HepG2 (cell line): Measurements from ENCODE around the gene CSDE1. TPM values are rescaled to one million over a fixed set of nuclear protein-coding genes. Genes with fewer than 3 reads are reported as not detected.

Source experiments
- ATAC-seq: fragments of 200-7000 bp; cut with Tn5 transposase; 3 replicates; pipeline ENCODE4 v1.9.1; 2020; ENCODE audit warnings: mild to moderate bottlenecking, moderate library complexity
- BruUV-seq: library from RNA; stranded (reverse); fragments of 400-500 nt; replicated peaks from 2 replicates; lab custom pipeline; 2021; lab: Mats Ljungman, UMichigan
- CTCF ChIA-PET: fragments of 300-600 bp; formaldehyde crosslinking; extraction: SDS; loops from one replicate; lab custom pipeline; 2021; ENCODE audit warnings: low total read pairs, inconsistent platforms, low intra/inter-chr PET ratio; lab: Yijun Ruan, JAX
- POLR2A ChIA-PET: fragments of 350-600 bp; sonication (Branson Sonifier 250); formaldehyde crosslinking; loops from one replicate; lab custom pipeline; 2020; ENCODE audit warnings: antibody characterized with exemption, inconsistent platforms; lab: Yijun Ruan, JAX
- DNase-seq: peaks from one replicate; pipeline ENCODE4 v3.0.0-alpha.2; 2015; ENCODE audit warnings: low spot score
- FAIRE-seq: peaks from 3 replicates; lab custom pipeline; 2011; peaks lifted over from hg19 to GRCh38; lab: Jason Lieb, UNC
- H2AFZ ChIP-seq: one replicate; pipeline ENCODE4 v1.6.1; 2011; ENCODE audit warnings: low read length, inconsistent platforms
- H3K27ac ChIP-seq: fragments of 300-600 bp; 3 replicates; pipeline ENCODE4 v1.8.0; 2011; ENCODE audit warnings: mixed run types, mild to moderate bottlenecking, mixed read lengths, low read length, inconsistent platforms; ENCODE audit not compliant: insufficient read depth; ENCODE audit errors: extremely low read length
- H3K27me3 ChIP-seq, 2 experiments: fragments of 200-600 bp in 1 of 2; 2 replicates in 1 of 2; 3 replicates in 1 of 2; pipeline versions ENCODE4 v1.6.0 to v1.8.0; 2011; ENCODE audit warnings: low read length in 2 of 2, mild to moderate bottlenecking in 2 of 2, moderate library complexity in 2 of 2, inconsistent platforms in 1 of 2; ENCODE audit not compliant: insufficient read depth in 2 of 2, control insufficient read depth in 1 of 2
- H3K36me3 ChIP-seq, 2 experiments: fragments of 200-600 bp in 1 of 2; replicated peaks in 1 of 2; 2 replicates in 1 of 2; 3 replicates in 1 of 2; pipeline versions ENCODE4 v1.5.1 to v1.8.0; 2011; ENCODE audit warnings: low read length in 2 of 2, inconsistent platforms in 1 of 2; ENCODE audit not compliant: insufficient read depth in 2 of 2, control insufficient read depth in 1 of 2
- H3K4me1 ChIP-seq: 2 replicates; pipeline ENCODE4 v1.5.1; 2012; ENCODE audit warnings: low read length, inconsistent platforms; ENCODE audit not compliant: insufficient read depth
- H3K4me2 ChIP-seq: 2 replicates; pipeline ENCODE4 v1.6.0; 2011; ENCODE audit warnings: low read depth, low read length, inconsistent platforms
- H3K4me3 ChIP-seq, 3 experiments: fragments of 200-600 bp in 1 of 3; sonication (generic), shearing (Covaris generic) in 1 of 3; replicated peaks in 1 of 3; 2 replicates each; pipeline ENCODE4 v1.5.1; 2011 to 2016; ENCODE audit warnings: low read length in 3 of 3, inconsistent platforms in 2 of 3, low read depth in 2 of 3, mild to moderate bottlenecking in 2 of 3, control low read depth in 1 of 3, mixed read lengths in 1 of 3; ENCODE audit not compliant: insufficient read depth in 1 of 3
- H3K79me2 ChIP-seq: one replicate; pipeline ENCODE4 v1.6.1; 2011; ENCODE audit warnings: low read length, inconsistent platforms; ENCODE audit not compliant: insufficient read depth
- H3K9ac ChIP-seq: 2 replicates; pipeline ENCODE4 v1.6.0; 2011; ENCODE audit warnings: mild to moderate bottlenecking, low read depth, low read length, inconsistent platforms; ENCODE audit not compliant: insufficient read depth
- H3K9me3 ChIP-seq: 2 replicates; pipeline ENCODE4 v1.5.1; 2012; ENCODE audit warnings: mild to moderate bottlenecking, low read length
- H4K20me1 ChIP-seq: 2 replicates; pipeline ENCODE4 v1.6.0; 2011; ENCODE audit warnings: inconsistent platforms, mild to moderate bottlenecking, low read length, moderate library complexity; ENCODE audit not compliant: insufficient read depth
- CHD4 ChIP-seq: fragments of 200-600 bp; sonication (generic); IDR thresholded peaks from 2 replicates; pipeline ENCODE4 v1.7.0; 2017; ENCODE audit warnings: mild to moderate bottlenecking, low read length, borderline replicate concordance
- MAZ ChIP-seq, 2 experiments: sonication (generic) in 1 of 2; formaldehyde crosslinking in 1 of 2; IDR thresholded peaks; 2 replicates each; pipeline versions ENCODE4 v1.5.0 to v1.6.1; 2012 to 2020; ENCODE audit warnings: low read depth in 2 of 2, mild to moderate bottlenecking in 2 of 2, borderline replicate concordance in 1 of 2, improper control_type of control experiment in 1 of 2, low read length in 1 of 2, missing genetic modification reagents in 1 of 2, moderate library complexity in 1 of 2
- MEIS2 ChIP-seq: sonication (generic); formaldehyde crosslinking; IDR thresholded peaks from 2 replicates; pipeline ENCODE4 v1.9.0; 2021; ENCODE audit warnings: mild to moderate bottlenecking, missing genetic modification reagents
- NBN ChIP-seq: fragments of 450-650 bp; conservative IDR thresholded peaks from 2 replicates; pipeline ENCODE4 v1.6.1; 2017
- PRMT3 ChIP-seq: sonication (generic); formaldehyde crosslinking; IDR thresholded peaks from 2 replicates; pipeline ENCODE4 v1.8.1; 2022; ENCODE audit warnings: low read depth, mild to moderate bottlenecking, moderate library complexity, missing genetic modification reagents, borderline replicate concordance
- ZBTB21 ChIP-seq: sonication (generic); formaldehyde crosslinking; IDR thresholded peaks from 2 replicates; pipeline ENCODE4 v1.4.0; 2020; ENCODE audit warnings: missing genetic modification reagents
- ZFYVE20 ChIP-seq: sonication (generic); formaldehyde crosslinking; IDR thresholded peaks from 2 replicates; pipeline ENCODE4 v1.8.0; 2023; ENCODE audit warnings: low read depth, mild to moderate bottlenecking, moderate library complexity, missing genetic modification reagents, borderline replicate concordance
- WGBS: methylation state at CpG from one replicate; pipeline ENCODE4 v1.1.6; 2017; ENCODE audit warnings: low lambda C conversion rate; 5-methylcytosine and 5-hydroxymethylcytosine counted together
- in situ Hi-C: cut with HindIII; loops from 2 replicates; pipeline ENCODE4 v1.10.0; 2017; ENCODE audit warnings: low pct_unique_long_range_greater_than_20kb; ENCODE audit not compliant: extremely low pct_ligation_motif_present
- intact Hi-C: fragments of 100-400 bp; cut with micrococcal nuclease; formaldehyde crosslinking; loops from one replicate; pipeline ENCODE4 v1.10.0; 2022; ENCODE audit not compliant: unreplicated experiment
- polyA plus RNA-seq, 8 experiments: library from polyadenylated mRNA; depleted of rRNA in 3 of 8; stranded (reverse) in 7 of 8; unstranded in 1 of 8; fragments of >200 nt; fragmentation: Illumina TruSeq in 4 of 8; extraction: Trizol in 4 of 8; gene quantifications; 2 replicates each; pipeline versions ENCODE4 v1.2.1 to v1.2.3, GENCODE V29; 2011 to 2016; ENCODE audit warnings: low read depth in 4 of 8, missing spikeins in 1 of 8, mixed read lengths in 1 of 8; ENCODE audit not compliant: insufficient read depth in 1 of 8
- total RNA-seq, 5 experiments: library from RNA; depleted of rRNA; stranded (reverse); fragments of >200 nt; fragmentation: Illumina TruSeq; extraction: Trizol; gene quantifications; 2 replicates each; pipeline ENCODE4 v1.2.3, GENCODE V29; 2016; ENCODE audit warnings: low read depth in 1 of 5
- TF ChIP-seq, protein P1 (sequence below): sonication (generic); formaldehyde crosslinking; IDR thresholded peaks from 2 replicates; pipeline ENCODE4 v1.8.1; 2023; ENCODE audit warnings: mild to moderate bottlenecking, missing genetic modification reagents

CSDE1 gene
- total and polyA plus RNA-seq, 2 of the 13 experiments (the other 11 are each of a cell fraction or from before 2014, with no cell fraction given): 150 to 313 TPM

GRCh38 chr1:114735479-114735878, 22.3 kb downstream of the CSDE1 start:
- in situ Hi-C loops (no loop called here), intact Hi-C loops (loop anchor here (5.0 kb wide), 1 partner anchor 1297 kb away; no protein-coding TSS in a partner anchor)
- DNase-seq: no peak
- Histone ChIP-seq H2AFZ (no peak overlapping the region), H3K27ac (no peak overlapping the region), H3K4me3 (no peak overlapping the region), H4K20me1 (no peaks in the 10 kb centered on the region; the same call in 1 of the 2 replicates), H3K36me3 (peaks cover 14 to 83% of the 10 kb centered on the region in 2 experiments), H3K4me2 (no peak overlapping the region), H3K79me2 (peaks cover 31% of the 10 kb centered on the region), H3K9ac (no peak overlapping the region), H3K4me1 (peaks cover 20% of the 10 kb centered on the region), H3K9me3 (no peaks in the 10 kb centered on the region), H3K27me3 (no peaks in the 10 kb centered on the region; a peak in 1 of 5 replicates)
- BruUV-seq: no TSS peak
- CTCF ChIA-PET: no interaction called here
- 100% methylated on average over 1 of the region's 1 CpG for WGBS
- TF ChIP-seq NBN (no peak), CHD4 (no peak), PRMT3 (CRISPR knock-in tag) (no peak), MEIS2 (no peak), ZBTB21 (CRISPR knock-in tag) (no peak), MAZ (IDR thresholded peaks at IDR 0.05; ENCODE audit: borderline replicate concordance, low read depth, low read length) (no peak), MAZ (CRISPR knock-in tag; IDR thresholded peaks at IDR 0.05; ENCODE audit: low read depth) (no peak), ZFYVE20 (CRISPR knock-in tag) (no peak)
- TF ChIP-seq, protein P1, sequence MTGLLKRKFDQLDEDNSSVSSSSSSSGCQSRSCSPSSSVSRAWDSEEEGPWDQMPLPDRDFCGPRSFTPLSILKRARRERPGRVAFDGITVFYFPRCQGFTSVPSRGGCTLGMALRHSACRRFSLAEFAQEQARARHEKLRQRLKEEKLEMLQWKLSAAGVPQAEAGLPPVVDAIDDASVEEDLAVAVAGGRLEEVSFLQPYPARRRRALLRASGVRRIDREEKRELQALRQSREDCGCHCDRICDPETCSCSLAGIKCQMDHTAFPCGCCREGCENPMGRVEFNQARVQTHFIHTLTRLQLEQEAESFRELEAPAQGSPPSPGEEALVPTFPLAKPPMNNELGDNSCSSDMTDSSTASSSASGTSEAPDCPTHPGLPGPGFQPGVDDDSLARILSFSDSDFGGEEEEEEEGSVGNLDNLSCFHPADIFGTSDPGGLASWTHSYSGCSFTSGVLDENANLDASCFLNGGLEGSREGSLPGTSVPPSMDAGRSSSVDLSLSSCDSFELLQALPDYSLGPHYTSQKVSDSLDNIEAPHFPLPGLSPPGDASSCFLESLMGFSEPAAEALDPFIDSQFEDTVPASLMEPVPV (CRISPR knock-in tag): no peak
- POLR2A ChIA-PET: no interaction called here
- ATAC-seq: no peak
- no peak for FAIRE-seq
